ENCODE data around the gene IQGAP2.

IQGAP2 gene

DNA sequence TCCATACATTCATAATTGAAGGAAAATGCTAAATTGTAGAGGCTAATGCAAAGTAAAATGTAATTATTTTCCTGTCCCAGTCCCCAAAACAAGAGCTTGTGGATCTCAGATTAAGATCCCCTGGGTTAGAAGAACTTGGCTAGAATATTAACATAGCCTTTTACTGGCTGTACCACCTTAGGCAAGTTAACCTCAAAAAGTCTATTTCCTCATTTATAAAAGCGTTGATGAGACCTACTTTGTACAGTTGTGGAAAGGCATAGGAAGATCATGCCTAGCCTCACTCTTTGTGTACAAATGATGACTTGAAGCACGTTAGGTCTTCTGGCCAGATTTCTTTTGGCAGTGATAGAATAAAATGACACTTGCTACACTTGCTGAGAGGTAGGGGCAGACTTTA is 122.9 kb downstream of the IQGAP2 start:
- TF ChIP-seq, protein P1, sequence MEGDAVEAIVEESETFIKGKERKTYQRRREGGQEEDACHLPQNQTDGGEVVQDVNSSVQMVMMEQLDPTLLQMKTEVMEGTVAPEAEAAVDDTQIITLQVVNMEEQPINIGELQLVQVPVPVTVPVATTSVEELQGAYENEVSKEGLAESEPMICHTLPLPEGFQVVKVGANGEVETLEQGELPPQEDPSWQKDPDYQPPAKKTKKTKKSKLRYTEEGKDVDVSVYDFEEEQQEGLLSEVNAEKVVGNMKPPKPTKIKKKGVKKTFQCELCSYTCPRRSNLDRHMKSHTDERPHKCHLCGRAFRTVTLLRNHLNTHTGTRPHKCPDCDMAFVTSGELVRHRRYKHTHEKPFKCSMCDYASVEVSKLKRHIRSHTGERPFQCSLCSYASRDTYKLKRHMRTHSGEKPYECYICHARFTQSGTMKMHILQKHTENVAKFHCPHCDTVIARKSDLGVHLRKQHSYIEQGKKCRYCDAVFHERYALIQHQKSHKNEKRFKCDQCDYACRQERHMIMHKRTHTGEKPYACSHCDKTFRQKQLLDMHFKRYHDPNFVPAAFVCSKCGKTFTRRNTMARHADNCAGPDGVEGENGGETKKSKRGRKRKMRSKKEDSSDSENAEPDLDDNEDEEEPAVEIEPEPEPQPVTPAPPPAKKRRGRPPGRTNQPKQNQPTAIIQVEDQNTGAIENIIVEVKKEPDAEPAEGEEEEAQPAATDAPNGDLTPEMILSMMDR (conservative IDR thresholded peaks at IDR 0.05; ENCODE audit: low read length): no peak
- H3K4me3 ChIP-seq (ENCODE audit: low read length): no peak overlapping the region
- no peak for DNase-seq (ENCODE audit: low read depth)

- H3K4me3 ChIP-seq (ENCODE audit: low read length): no peak overlapping the region
- DNase-seq (ENCODE audit: low read depth): no peak
- TF ChIP-seq, protein P1 (conservative IDR thresholded peaks at IDR 0.05; ENCODE audit: low read length): no peak
Measured at GRCh38 chr5:76526950-76527583, 124.0 kb downstream of the IQGAP2 start.

DNA sequence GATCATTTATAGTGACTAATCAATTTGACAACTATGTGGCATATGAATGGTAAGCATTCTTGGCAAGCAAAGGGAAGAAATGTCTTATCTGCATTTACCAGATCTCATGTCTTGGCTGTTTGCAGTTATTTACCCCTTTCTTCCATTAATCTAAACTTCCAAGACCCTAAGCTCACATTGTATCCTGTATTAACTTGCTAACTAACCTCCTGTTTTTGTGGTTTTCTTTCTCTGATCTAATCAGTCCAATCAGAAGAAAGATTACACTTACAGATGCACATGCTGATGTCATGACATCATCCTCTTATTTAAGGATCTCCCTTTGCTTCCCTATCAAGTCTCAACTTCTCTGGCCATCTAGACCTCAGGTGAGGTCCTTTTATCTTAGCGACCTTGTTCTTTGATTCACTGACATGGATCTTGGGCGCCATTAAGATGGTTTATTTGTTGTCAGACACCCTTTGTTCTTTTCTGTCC is 124.6 kb downstream of the IQGAP2 start:
- no peak for DNase-seq (ENCODE audit: low read depth)
- TF ChIP-seq, protein P1 (conservative IDR thresholded peaks at IDR 0.05; ENCODE audit: low read length): no peak
- no peak overlapping the region for H3K4me3 ChIP-seq (ENCODE audit: low read length)

DNA sequence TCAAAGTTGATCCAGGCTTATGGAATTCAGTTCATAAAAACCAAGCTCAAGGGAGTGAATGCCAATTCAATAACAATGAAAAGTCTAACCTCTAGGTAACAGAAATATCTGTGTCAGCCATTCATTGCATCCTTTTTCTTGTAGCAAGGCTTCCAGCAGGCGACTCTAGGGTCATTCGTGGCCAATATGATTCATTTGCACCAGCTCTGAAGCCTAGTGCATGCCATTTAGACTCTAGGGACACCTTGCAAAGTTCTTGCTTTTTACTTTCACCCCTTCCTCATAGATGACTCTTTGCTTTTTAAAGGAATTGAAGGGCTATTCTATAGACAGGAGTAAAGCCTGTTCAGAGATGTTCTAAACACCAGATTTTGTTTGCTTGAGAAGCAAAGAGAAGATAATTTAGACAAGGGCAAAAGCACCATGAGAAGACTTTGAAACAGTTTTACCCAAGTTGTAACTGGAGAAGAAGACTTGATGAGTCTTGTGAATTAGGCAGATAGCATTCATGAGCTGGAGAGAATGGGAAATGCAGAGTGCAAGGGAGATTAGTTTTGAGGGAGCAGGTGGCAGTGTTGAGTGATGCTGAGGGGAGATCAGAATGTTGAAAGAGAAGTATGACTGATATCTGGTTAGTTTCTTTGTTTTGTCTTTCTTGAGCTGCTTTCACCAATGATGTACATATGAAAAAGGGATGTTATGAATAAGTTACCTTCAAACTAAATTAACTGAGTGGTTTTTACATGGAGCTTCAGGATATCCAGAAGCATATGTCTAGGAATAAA is 125.7 kb downstream of the IQGAP2 start:
- TF ChIP-seq, protein P1 (conservative IDR thresholded peaks at IDR 0.05; ENCODE audit: low read length): no peak
- H3K4me3 ChIP-seq (ENCODE audit: low read length): no peak overlapping the region
- no peak for DNase-seq (ENCODE audit: low read depth)

GRCh38 chr5:76529464-76530344 is 126.6 kb downstream of the IQGAP2 start:
- TF ChIP-seq, protein P1 (conservative IDR thresholded peaks at IDR 0.05; ENCODE audit: low read length): no peak
- no peak for DNase-seq (ENCODE audit: low read depth)
- no peak overlapping the region for H3K4me3 ChIP-seq (ENCODE audit: low read length)

GRCh38 chr5:76532052-76532451 is 129.0 kb downstream of the IQGAP2 start:
- H3K4me3 ChIP-seq (ENCODE audit: low read length): no peak overlapping the region
- DNase-seq (ENCODE audit: low read depth): no peak
- TF ChIP-seq, protein P1 (conservative IDR thresholded peaks at IDR 0.05; ENCODE audit: low read length): no peak

Measured in AG10803 (cell line).